HepG2 (cell line): ENCODE measurements around the gene CEP68. TPM values are rescaled to one million over a fixed set of nuclear protein-coding genes. Genes with fewer than 3 reads are reported as not detected.

Source experiments
- ELF3 ChIP-seq: IDR thresholded peaks from 2 replicates; pipeline ENCODE4 v1.6.1; 2016; ENCODE audit warnings: missing genetic modification reagents, missing compliant biosample characterization
- FOXK2 ChIP-seq: fragments of 450-650 bp; IDR thresholded peaks from 2 replicates; pipeline ENCODE4 v1.6.1; 2016
- HMG20A ChIP-seq: IDR thresholded peaks from 2 replicates; pipeline ENCODE4 v1.6.1; 2016; ENCODE audit warnings: borderline replicate concordance
- KLF11 ChIP-seq: IDR thresholded peaks from 2 replicates; pipeline ENCODE4 v1.6.1; 2016; ENCODE audit warnings: missing compliant biosample characterization
- SMAD1 ChIP-seq: sonication (generic); formaldehyde crosslinking; IDR thresholded peaks from 2 replicates; pipeline ENCODE4 v1.4.0; 2020; ENCODE audit warnings: missing genetic modification reagents, low read depth, mild to moderate bottlenecking, borderline replicate concordance
- SOX13 ChIP-seq, 3 experiments: fragments of 450-650 bp in 1 of 3; sonication (generic) in 1 of 3; formaldehyde crosslinking in 1 of 3; IDR thresholded peaks in 2 of 3; conservative IDR thresholded peaks in 1 of 3; 2 replicates each; pipeline versions ENCODE4 v1.5.0 to v1.6.1; 2016 to 2020; ENCODE audit warnings: antibody characterized with exemption in 1 of 3, mild to moderate bottlenecking in 1 of 3, missing compliant biosample characterization in 1 of 3, missing genetic modification reagents in 1 of 3, moderate library complexity in 1 of 3
- XRCC5 ChIP-seq: fragments of 200-400 bp; formaldehyde crosslinking; optimal IDR thresholded peaks from 2 replicates; pipeline ENCODE3; 2017; ENCODE audit warnings: mild to moderate bottlenecking, low read length
- ZNF724P ChIP-seq: sonication (generic); formaldehyde crosslinking; IDR thresholded peaks from 2 replicates; pipeline ENCODE4 v1.8.0; 2022; ENCODE audit warnings: missing genetic modification reagents, borderline replicate concordance
- ZNF781 ChIP-seq: sonication (generic); formaldehyde crosslinking; IDR thresholded peaks from 2 replicates; pipeline ENCODE4 v1.5.1; 2020; ENCODE audit warnings: borderline replicate concordance, mild to moderate bottlenecking, missing genetic modification reagents; ENCODE audit errors: not compliant biosample characterization
- polyA plus RNA-seq, 8 experiments: library from polyadenylated mRNA; depleted of rRNA in 3 of 8; stranded (reverse) in 7 of 8; unstranded in 1 of 8; fragments of >200 nt; fragmentation: Illumina TruSeq in 4 of 8; extraction: Trizol in 4 of 8; gene quantifications; 2 replicates each; pipeline versions ENCODE4 v1.2.1 to v1.2.3, GENCODE V29; 2011 to 2016; ENCODE audit warnings: low read depth in 4 of 8, missing spikeins in 1 of 8, mixed read lengths in 1 of 8; ENCODE audit not compliant: insufficient read depth in 1 of 8
- total RNA-seq, 5 experiments: library from RNA; depleted of rRNA; stranded (reverse); fragments of >200 nt; fragmentation: Illumina TruSeq; extraction: Trizol; gene quantifications; 2 replicates each; pipeline ENCODE4 v1.2.3, GENCODE V29; 2016; ENCODE audit warnings: low read depth in 1 of 5
- TF ChIP-seq, protein P1 (sequence below): sonication (generic); formaldehyde crosslinking; IDR thresholded peaks from 2 replicates; pipeline ENCODE4 v1.4.0; 2020; ENCODE audit warnings: missing genetic modification reagents, borderline replicate concordance
- TF ChIP-seq, protein P2 (sequence below): sonication (generic); formaldehyde crosslinking; conservative IDR thresholded peaks from 2 replicates; pipeline ENCODE4 v1.4.0; 2020; ENCODE audit warnings: missing genetic modification reagents
- TF ChIP-seq, protein P3 (sequence below): sonication (generic); formaldehyde crosslinking; IDR thresholded peaks from 2 replicates; pipeline ENCODE4 v1.4.0; 2020; ENCODE audit warnings: mild to moderate bottlenecking, missing genetic modification reagents
- TF ChIP-seq, protein P4 (sequence below): IDR thresholded peaks from 2 replicates; pipeline ENCODE4 v1.6.1; 2016; ENCODE audit warnings: low read depth
- TF ChIP-seq, protein P5 (sequence below): sonication (generic); formaldehyde crosslinking; IDR thresholded peaks from 2 replicates; pipeline ENCODE4 v1.4.0; 2020; ENCODE audit warnings: missing genetic modification reagents

CEP68 gene
- total and polyA plus RNA-seq, 2 of the 13 experiments (the other 11 are each of a cell fraction or from before 2014, with no cell fraction given) = 5.7 to 9.3 TPM

DNA sequence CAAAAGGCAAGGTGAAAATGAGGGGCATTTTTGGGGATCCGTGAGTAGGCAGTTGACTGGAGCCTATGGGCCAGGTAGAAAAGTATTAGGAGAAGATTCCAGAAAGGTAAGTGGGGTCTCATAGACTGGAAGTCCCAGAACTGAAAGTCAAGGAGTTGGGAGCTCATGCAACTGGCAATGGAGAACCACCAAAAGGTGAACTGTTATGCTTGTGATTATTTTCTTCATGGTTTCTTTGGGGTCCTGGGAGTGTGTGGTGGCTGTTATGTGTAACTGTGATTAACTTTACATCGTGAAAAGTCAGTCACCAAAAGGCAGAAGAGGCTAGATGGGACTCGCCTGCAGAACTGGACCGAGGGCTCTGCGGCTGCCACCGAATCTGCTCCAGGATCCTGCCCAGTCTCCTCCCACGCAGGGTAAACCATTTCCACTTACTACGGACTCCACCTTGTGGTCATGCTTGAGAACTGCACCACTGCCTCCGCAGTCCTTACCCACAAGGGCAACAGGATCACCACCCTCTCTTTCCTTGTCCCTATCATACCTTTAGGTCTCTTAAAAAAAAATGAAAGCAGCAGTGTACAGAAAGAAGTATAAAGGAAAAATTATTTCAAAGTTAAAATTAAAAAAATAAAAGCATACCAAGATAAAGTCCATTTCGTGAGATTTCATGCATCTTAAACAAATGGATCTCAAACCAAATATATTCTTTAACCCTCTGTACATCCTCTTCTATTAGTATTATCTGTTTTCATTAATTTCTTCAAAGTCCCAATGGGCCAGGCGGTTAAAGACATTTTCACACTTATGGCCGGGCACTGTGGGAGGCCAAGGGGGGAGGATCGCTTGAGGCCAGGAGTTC is 15.6 kb upstream of the CEP68 start (continued):
- no peak for TF ChIP-seq SOX13 (IDR thresholded peaks at IDR 0.05)
- TF ChIP-seq SOX13 (CRISPR knock-in tag; conservative IDR thresholded peaks at IDR 0.05 in 1 of 2, IDR thresholded peaks at IDR 0.05 in 1 of 2) = peak in 1 of 2 experiments; percentile 29; a peak in 1 of 4 replicates
- TF ChIP-seq XRCC5 = peak; percentile 72
- TF ChIP-seq ZNF781 (CRISPR knock-in tag) = no peak
- TF ChIP-seq, protein P1, sequence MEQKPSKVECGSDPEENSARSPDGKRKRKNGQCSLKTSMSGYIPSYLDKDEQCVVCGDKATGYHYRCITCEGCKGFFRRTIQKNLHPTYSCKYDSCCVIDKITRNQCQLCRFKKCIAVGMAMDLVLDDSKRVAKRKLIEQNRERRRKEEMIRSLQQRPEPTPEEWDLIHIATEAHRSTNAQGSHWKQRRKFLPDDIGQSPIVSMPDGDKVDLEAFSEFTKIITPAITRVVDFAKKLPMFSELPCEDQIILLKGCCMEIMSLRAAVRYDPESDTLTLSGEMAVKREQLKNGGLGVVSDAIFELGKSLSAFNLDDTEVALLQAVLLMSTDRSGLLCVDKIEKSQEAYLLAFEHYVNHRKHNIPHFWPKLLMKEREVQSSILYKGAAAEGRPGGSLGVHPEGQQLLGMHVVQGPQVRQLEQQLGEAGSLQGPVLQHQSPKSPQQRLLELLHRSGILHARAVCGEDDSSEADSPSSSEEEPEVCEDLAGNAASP (CRISPR knock-in tag) = peak; percentile 65
- no peak for TF ChIP-seq FOXK2
- TF ChIP-seq ZNF724P (CRISPR knock-in tag) = no peak
- TF ChIP-seq, protein P2, sequence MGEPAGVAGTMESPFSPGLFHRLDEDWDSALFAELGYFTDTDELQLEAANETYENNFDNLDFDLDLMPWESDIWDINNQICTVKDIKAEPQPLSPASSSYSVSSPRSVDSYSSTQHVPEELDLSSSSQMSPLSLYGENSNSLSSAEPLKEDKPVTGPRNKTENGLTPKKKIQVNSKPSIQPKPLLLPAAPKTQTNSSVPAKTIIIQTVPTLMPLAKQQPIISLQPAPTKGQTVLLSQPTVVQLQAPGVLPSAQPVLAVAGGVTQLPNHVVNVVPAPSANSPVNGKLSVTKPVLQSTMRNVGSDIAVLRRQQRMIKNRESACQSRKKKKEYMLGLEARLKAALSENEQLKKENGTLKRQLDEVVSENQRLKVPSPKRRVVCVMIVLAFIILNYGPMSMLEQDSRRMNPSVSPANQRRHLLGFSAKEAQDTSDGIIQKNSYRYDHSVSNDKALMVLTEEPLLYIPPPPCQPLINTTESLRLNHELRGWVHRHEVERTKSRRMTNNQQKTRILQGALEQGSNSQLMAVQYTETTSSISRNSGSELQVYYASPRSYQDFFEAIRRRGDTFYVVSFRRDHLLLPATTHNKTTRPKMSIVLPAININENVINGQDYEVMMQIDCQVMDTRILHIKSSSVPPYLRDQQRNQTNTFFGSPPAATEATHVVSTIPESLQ (CRISPR knock-in tag) = no peak
- TF ChIP-seq HMG20A (CRISPR knock-in tag) = peak; percentile 45; the same call in 1 of the 2 replicates
- TF ChIP-seq KLF11 (CRISPR knock-in tag) = peak; percentile 88
- no peak for TF ChIP-seq SMAD1
- TF ChIP-seq, protein P3, sequence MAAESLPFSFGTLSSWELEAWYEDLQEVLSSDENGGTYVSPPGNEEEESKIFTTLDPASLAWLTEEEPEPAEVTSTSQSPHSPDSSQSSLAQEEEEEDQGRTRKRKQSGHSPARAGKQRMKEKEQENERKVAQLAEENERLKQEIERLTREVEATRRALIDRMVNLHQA = 0 out of 2 replicates have a peak, but pooled peaks have one; percentile 48
- TF ChIP-seq, protein P4, sequence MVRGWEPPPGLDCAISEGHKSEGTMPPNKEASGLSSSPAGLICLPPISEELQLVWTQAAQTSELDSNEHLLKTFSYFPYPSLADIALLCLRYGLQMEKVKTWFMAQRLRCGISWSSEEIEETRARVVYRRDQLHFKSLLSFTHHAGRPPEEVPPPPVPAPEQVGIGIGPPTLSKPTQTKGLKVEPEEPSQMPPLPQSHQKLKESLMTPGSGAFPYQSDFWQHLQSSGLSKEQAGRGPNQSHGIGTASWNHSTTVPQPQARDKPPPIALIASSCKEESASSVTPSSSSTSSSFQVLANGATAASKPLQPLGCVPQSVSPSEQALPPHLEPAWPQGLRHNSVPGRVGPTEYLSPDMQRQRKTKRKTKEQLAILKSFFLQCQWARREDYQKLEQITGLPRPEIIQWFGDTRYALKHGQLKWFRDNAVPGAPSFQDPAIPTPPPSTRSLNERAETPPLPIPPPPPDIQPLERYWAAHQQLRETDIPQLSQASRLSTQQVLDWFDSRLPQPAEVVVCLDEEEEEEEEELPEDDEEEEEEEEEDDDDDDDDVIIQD = peak; percentile 80
- TF ChIP-seq, protein P5, sequence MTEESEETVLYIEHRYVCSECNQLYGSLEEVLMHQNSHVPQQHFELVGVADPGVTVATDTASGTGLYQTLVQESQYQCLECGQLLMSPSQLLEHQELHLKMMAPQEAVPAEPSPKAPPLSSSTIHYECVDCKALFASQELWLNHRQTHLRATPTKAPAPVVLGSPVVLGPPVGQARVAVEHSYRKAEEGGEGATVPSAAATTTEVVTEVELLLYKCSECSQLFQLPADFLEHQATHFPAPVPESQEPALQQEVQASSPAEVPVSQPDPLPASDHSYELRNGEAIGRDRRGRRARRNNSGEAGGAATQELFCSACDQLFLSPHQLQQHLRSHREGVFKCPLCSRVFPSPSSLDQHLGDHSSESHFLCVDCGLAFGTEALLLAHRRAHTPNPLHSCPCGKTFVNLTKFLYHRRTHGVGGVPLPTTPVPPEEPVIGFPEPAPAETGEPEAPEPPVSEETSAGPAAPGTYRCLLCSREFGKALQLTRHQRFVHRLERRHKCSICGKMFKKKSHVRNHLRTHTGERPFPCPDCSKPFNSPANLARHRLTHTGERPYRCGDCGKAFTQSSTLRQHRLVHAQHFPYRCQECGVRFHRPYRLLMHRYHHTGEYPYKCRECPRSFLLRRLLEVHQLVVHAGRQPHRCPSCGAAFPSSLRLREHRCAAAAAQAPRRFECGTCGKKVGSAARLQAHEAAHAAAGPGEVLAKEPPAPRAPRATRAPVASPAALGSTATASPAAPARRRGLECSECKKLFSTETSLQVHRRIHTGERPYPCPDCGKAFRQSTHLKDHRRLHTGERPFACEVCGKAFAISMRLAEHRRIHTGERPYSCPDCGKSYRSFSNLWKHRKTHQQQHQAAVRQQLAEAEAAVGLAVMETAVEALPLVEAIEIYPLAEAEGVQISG = 0 out of 2 replicates have a peak, but pooled peaks have one; percentile 17
- peak; percentile 76 for TF ChIP-seq ELF3
